Esophagus muscularis mucosa (tissue), 4 donors: ENCODE measurements around the gene PSMD14. TPM values are rescaled to one million over a fixed set of nuclear protein-coding genes. Genes with fewer than 3 reads are reported as not detected.

ENCODE experiments used
- DNase-seq: peaks from one replicate; pipeline ENCODE4 v3.0.0-alpha.2; 2017; ENCODE audit errors: extremely low spot score
- H3K27ac ChIP-seq, 4 donors: fragments of 200-600 bp; sonication (generic); replicated peaks in 1 of 4; 1 replicate in 3 of 4; 2 replicates in 1 of 4; pipeline ENCODE4 v1.5.1; 2016 to 2019; ENCODE audit warnings: mild to moderate bottlenecking in 1 of 4
- H3K27me3 ChIP-seq, 4 donors: fragments of 200-600 bp; sonication (generic); one replicate each; pipeline versions ENCODE4 v1.5.1 to v1.6.0; 2016 to 2019
- H3K36me3 ChIP-seq, 4 donors: fragments of 200-600 bp; sonication (generic); one replicate each; pipeline ENCODE4 v1.5.1; 2016 to 2019
- H3K4me1 ChIP-seq, 4 donors: fragments of 200-600 bp; sonication (generic); one replicate each; pipeline ENCODE4 v1.5.1; 2016 to 2019
- H3K4me3 ChIP-seq, 4 donors: fragments of 200-600 bp; sonication (generic); 1 replicate in 2 of 4; 2 replicates in 2 of 4; pipeline ENCODE4 v1.5.1; 2016 to 2019; ENCODE audit warnings: mild to moderate bottlenecking in 4 of 4, moderate library complexity in 1 of 4
- H3K9me3 ChIP-seq, 4 donors: fragments of 200-600 bp; sonication (generic); 1 replicate in 3 of 4; 2 replicates in 1 of 4; pipeline ENCODE4 v1.5.1; 2016 to 2019
- CTCF ChIP-seq, 3 experiments: fragments of 200-600 bp in 2 of 3; fragments of 450-650 bp in 1 of 3; sonication (generic) in 2 of 3; IDR thresholded peaks; one replicate each; pipeline ENCODE4 v1.5.1; 2017 to 2019; ENCODE audit warnings: antibody characterized with exemption in 3 of 3, mild to moderate bottlenecking in 2 of 3, moderate library complexity in 1 of 3
- EP300 ChIP-seq: sonication (generic); formaldehyde crosslinking; IDR thresholded peaks from one replicate; pipeline ENCODE4 v1.6.1; 2017; ENCODE audit warnings: antibody characterized with exemption
- POLR2A ChIP-seq: fragments of 450-650 bp; IDR thresholded peaks from one replicate; pipeline ENCODE4 v1.6.1; 2017; ENCODE audit warnings: antibody characterized with exemption, moderate library complexity, mild to moderate bottlenecking, low read depth
- POLR2AphosphoS5 ChIP-seq, 2 donors: sonication (generic); formaldehyde crosslinking; IDR thresholded peaks; one replicate each; pipeline ENCODE4 v1.6.1; 2017; ENCODE audit warnings: antibody characterized with exemption in 2 of 2
- WGBS: methylation state at CpG from one replicate; pipeline ENCODE4 v1.1.5; 2018; 5-methylcytosine and 5-hydroxymethylcytosine counted together
- intact Hi-C: fragments of 100-400 bp; cut with DNase I; formaldehyde crosslinking; loops from one replicate; pipeline ENCODE4 v1.15.1; 2023
- total RNA-seq, 4 donors: library from RNA; depleted of rRNA; stranded (reverse); fragments of >200 nt; gene quantifications; one replicate each; pipeline versions ENCODE4 v1.1.0 to v1.2.1, GENCODE V29; 2016

Gene PSMD14
- total RNA-seq, 4 donors from 2014 or later, result 26.1 to 46.2 (median 35.7) TPM

DNA sequence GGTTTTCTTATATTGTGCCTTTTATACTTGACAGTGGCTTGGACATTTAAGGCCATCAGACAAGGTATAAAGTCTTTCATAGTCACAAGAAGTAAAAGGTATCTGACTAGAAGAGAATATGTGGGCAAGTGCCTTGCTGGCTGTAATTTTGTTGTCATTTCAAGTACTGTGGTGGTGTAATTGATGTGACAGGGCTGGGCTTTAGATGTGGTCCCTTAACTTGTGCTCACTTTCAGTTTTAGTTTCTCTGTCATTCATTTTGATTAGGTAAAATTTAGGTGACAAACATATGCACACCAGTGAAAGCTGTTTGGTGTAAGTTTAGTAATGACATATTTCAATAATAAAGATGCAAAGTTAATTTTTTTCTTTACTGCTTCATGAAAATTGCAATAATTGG, 76.6 kb downstream of the PSMD14 start:
- H3K27me3 ChIP-seq, result no peaks in the 10 kb centered on the region
- H3K27ac ChIP-seq, result no peak overlapping the region
- TF ChIP-seq POLR2A (no peak), EP300 (no peak), POLR2AphosphoS5 (IDR thresholded peaks at IDR 0.05) (no peak), CTCF (IDR thresholded peaks at IDR 0.05) (no peak)
- no peaks in the 10 kb centered on the region for H3K4me1 ChIP-seq
- intact Hi-C loops, result no loop called here
- H3K36me3 ChIP-seq, result peaks cover 0 to 11% (median 0%) of the 10 kb centered on the region in 4 donors
- no peak for DNase-seq
- H3K4me3 ChIP-seq, result no peak overlapping the region
- no peaks in the 10 kb centered on the region for H3K9me3 ChIP-seq

- H3K4me1 ChIP-seq, result no peaks in the 10 kb centered on the region
Observed at GRCh38 chr2:161386228-161386824, 78.1 kb downstream of the PSMD14 start.

GRCh38 chr2:161388146-161388779, 80.0 kb downstream of the PSMD14 start:
- H3K4me1 ChIP-seq, result no peaks in the 10 kb centered on the region
- no peak for DNase-seq
- TF ChIP-seq POLR2A (no peak), CTCF (IDR thresholded peaks at IDR 0.05) (no peak), POLR2AphosphoS5 (IDR thresholded peaks at IDR 0.05) (no peak), EP300 (no peak)
- intact Hi-C loops, result no loop called here
- WGBS, result 92% methylated on average over 2 of the region's 2 CpGs
- no peak overlapping the region for H3K27ac ChIP-seq
- H3K36me3 ChIP-seq, result peaks cover 0 to 18% (median 2%) of the 10 kb centered on the region in 4 donors
- no peak overlapping the region for H3K4me3 ChIP-seq
- H3K27me3 ChIP-seq, result no peaks in the 10 kb centered on the region
- H3K9me3 ChIP-seq, result no peaks in the 10 kb centered on the region

More at GRCh38 chr2:161386228-161386824, 78.1 kb downstream of the PSMD14 start:
- Histone ChIP-seq H3K36me3 (peaks cover 0 to 14% (median 0%) of the 10 kb centered on the region in 4 donors), H3K9me3 (no peaks in the 10 kb centered on the region), H3K4me3 (no peak overlapping the region), H3K27me3 (no peaks in the 10 kb centered on the region), H3K27ac (no peak overlapping the region)
- no peak for DNase-seq
- intact Hi-C loops, result no loop called here
- TF ChIP-seq EP300 (no peak), POLR2A (no peak), CTCF (IDR thresholded peaks at IDR 0.05) (no peak), POLR2AphosphoS5 (IDR thresholded peaks at IDR 0.05) (no peak)
- WGBS, result 96% methylated on average over 2 of the region's 2 CpGs

DNA sequence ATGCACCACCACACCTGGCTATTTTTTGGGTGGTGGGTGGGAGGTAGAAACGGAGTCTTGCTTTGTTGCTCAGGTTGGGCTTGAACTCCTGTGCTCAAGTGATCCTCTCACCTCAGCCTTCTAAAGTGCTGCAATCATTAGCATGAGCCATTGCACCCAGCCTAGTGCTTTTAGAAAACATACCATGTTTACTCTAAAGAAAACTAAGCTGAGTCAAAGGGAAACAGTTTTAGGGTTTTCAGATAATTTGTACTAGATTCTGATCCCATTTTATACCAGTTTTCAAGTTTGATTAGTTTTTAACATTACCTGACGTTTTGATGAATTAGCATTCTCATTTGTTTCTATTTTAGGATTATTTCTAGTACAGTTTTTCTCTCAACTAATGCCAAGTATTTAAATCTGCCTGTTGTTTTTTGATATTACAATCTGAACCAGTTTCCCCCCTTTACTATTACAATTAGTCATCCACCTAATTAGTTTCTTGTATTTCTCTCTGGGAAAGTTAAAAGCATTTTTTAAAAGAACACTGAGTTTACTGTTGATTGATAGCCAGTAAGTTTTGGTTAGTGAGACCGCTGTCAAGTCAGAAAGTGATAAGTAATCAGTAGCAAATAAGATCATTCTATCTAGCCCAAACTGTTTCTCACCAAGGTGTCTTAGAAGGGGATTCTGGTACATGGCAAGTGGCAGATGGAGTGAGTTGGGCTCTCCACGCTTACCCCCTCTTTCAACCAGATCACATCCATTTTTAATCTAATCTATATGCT, 83.7 kb downstream of the PSMD14 start:
- H3K4me3 ChIP-seq, result no peak overlapping the region
- H3K9me3 ChIP-seq, result no peaks in the 10 kb centered on the region
- peaks cover 4 to 35% (median 17%) of the 10 kb centered on the region in 4 donors for H3K36me3 ChIP-seq
- H3K4me1 ChIP-seq, result no peaks in the 10 kb centered on the region
- H3K27ac ChIP-seq, result no peak overlapping the region
- no peaks in the 10 kb centered on the region for H3K27me3 ChIP-seq
- TF ChIP-seq POLR2A, result no peak
- TF ChIP-seq EP300, result no peak
- TF ChIP-seq POLR2AphosphoS5 (IDR thresholded peaks at IDR 0.05), result no peak
- no peak for TF ChIP-seq CTCF (IDR thresholded peaks at IDR 0.05)
- DNase-seq, result no peak
- 96% methylated on average over 4 of the region's 4 CpGs for WGBS
- intact Hi-C loops, result no loop called here
